Astrocyte of the hippocampus (primary cell): ENCODE data around the gene SMPD2.

ENCODE experiments used
- DNase-seq: peaks from one replicate; pipeline ENCODE4 v3.0.0; 2011; ENCODE audit warnings: low read depth, low spot score

SMPD2 gene

DNA sequence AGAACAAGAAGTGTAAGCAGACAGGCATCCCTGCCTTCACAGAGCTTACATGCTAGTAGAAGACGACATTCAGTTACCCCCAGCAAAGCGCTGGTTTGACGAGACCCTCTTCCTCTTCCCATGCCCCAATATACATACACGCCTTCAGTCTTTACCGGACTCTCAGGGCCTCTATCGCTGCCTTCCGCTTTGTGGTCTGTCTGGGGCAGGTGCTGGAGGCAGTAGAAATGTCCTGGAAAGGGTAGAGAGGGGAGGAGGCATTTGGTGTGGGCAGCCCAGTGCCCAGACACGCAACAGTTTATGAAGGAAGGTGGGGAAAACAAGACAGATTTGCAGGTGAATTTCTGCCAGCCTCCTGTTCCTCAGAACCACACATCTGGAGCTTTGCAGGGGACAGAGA, 6.0 kb downstream of the SMPD2 start:
- DNase-seq = no peak

DNA sequence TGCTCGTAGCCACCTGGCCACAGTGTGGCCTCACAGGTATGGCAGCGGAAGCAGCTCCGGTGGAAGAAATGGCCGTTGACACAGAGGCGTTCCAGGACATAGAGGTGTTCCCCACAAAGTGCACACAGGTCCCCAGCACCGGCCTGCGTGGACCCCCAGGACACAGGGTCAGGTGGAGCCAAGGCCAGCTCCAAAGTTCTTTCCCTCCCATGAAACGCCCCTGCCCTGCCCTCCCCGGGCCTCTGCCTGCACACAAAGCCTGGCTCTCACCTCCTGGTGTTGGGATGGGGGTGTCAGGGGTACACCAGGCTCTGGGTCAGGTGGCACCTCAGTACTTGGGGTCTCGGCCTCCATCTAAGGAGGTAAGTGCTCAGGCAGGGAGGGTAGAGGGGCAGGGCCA, 6.6 kb downstream of the SMPD2 start:
- no peak for DNase-seq

DNA sequence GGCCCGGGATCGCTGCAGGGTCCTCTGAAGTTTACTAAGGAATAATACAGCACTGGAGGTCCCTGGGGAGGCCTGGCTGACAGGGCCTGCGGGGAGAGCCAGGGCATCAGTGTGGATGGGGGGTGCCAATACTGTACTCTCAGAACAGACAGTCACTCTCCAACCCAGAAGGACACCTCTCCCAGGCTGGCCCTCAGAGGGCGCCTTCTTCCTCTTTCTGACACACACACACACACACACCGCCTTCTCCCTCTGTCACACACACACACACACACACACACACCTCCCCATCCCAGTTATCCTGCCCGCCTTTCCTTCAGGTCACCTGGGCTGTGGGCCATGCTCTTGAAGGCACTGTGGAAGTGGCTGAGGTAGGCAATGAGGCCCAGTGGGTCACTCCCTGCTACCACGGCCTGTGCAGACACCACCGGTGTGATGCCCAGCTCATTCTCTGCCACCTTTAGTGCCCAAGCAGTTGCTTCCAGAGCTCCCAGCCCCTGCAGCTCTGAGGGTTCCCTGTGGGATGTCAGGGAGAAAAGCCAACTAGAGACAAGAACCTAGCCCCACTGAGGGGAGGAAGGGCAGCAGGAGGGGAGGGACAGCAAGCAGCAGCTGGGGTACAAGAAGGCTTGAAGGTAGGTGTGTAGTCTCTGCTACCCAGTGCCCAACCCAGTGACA, 7.5 kb downstream of the SMPD2 start:
- DNase-seq = no peak

DNA sequence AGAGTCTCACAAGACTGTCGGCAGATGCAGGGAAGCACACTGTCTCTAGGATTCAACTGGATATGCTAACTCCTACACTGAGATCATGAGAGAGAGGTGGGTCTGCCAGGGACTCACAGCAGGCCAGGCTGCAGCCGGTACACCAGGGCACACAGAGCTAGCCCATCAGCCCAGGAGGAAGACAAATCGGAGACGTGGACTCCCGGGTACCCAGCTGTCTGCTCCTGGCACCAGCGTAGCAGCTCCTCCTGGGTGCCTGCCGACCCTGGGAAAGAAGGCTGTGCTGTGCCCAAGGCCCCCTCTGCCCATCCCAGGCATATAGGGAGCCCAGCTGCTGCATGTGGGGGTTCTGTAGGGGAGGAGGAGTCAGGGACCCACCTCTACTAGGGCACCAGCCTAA, 8.1 kb downstream of the SMPD2 start:
- DNase-seq = no peak

DNA sequence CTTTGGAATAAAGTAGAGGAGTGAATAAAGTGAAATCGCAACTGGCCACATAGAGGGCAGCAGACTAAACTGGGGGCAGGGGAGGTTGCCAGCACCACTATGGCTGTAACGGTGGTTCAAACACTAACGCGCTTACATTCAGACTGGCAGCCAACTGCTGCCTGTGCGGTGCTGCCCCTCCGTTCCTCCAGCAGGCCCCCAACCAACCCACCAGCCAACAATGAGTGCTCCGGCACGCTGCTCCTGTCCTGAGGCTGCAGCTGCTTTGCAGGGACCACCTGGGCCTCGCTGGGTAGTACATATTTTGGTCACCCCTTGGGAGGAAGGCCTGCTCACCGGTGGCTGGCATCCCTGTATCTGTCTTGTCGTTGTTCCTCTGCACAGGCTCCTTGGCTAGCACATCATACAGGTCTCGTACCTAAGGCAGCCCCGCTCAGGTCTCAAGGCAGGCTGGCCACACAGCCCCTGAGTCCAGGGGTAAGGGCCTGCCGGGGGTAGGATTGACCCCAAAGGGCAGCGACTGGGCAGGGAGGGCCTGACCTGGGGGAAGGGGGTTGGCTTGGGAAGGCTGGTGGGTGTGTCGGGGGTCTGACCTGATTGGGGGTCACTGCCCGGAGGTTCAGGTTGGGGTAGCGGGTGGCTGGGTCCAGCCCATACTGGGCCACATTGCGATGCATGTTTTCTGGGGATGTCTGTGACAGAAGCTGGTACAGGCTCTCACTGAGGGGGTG, 8.7 kb downstream of the SMPD2 start:
- DNase-seq = no peak

DNA sequence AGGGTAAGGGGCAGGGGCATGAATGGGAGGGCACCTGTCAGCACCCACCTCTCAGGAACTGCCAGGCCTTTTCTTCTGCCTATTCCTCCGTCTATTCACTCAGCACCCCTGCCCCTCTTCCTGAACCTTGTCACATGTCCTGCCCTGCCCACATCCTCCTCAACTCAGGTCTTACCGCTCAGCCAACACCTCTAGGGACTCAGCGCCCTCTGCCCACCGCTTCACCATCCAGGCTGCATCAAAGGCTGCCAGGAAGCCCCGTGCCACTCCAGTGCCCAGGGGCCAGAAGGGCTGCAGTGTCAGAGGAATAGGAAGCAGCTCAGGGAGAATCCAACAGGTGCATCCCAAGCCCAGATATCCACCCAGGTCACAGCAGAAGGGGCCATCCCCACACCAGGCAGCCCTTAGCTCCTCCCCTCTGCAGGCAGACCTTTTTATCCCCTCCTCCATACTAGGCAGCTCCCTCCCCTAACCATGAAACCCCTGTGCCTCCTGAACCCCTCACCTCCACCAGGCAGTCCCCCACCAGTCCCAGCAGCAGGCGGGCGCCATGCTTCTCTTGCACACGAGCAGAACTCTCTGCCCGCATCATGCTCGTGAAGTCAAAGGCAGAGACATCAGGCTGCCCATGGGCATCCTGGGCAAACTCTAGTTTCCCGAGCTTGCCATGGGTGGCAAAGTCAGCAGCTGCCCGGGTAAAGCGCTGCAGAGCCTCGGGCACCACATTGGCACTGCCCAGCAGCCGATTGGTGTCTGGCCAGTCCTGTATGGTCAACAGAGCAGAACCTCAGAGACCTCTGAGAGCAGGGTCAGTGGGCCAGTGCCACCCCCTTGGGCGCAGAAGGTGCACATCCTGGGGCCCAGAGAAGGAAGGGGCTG, 9.5 kb downstream of the SMPD2 start:
- DNase-seq = no peak

DNA sequence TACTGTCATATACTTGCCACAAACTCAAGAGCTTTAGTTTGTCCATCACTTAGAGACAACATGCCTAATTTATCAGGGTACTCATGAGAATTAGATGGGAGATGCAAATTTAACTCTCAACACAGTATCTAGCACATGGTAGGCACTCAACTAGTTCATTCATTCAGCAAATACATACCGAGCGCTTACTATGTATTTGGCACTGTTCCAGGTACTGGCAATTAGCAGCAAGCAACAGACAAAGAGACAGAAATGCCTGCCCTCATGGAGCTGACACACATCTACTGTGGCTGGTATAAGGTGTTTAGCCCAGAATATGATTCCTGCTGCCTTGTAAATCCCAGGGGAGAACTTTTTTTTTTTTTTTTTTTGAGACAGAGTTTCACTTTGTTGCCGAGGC, 10.3 kb downstream of the SMPD2 start:
- no peak for DNase-seq

DNA sequence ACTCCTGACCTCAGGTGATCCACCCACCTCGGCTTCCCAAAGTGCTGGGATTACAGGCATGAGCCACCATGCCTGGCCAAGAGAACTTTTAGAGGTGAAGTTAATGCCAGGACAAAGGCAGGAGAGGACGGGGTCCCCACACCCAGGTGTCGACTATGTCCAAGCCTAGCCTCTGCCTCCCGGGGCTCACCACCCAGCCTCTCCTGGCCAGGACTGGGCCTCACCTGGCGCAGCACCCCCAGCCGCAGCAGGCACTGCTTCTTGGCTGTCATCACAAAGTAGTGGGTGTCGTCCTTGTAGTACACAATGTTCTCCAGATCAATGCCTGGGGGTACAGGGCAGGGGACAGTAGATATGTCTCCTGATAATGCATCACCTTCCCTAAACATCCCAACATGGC, 10.9 kb downstream of the SMPD2 start:
- no peak for DNase-seq

DNA sequence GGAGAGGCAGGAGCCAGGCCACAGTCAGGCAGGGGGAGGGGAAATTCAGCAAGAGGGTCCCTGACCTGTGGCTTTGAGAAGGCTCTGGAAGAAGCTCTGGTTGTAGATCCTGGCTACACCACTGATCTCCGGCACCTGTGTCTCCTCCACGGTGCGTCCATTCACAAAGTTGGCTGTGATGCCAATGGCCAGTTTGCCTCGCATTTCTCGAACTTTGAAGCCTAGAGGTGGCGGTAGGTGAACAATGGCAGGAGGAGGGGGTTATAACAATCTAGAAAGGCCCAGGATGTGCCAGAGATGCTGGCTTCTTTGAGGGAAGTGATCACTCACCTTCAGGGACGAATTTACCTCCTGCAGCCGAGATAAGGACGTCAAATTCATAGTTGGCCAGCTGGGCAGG, 11.7 kb downstream of the SMPD2 start:
- no peak for DNase-seq

DNA sequence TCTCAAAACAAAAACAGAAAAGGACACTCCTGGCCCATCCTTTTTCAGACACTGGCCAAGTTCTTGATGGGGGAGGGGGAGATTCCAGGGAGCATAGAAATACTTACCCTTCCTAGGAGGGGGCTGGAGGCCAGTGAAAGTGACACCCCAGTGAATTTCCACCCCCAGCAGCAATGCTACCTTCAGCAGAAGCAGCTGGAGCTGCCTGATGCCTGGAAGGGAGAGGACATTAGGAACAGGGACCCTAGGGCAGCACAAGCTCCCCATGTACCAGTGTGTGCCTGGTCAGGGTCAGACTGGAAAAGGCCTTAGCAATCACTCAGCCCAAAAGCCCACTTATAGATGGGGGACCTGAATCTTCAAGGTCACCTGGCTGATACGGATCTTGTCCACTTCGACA, 12.6 kb downstream of the SMPD2 start:
- no peak for DNase-seq

DNA sequence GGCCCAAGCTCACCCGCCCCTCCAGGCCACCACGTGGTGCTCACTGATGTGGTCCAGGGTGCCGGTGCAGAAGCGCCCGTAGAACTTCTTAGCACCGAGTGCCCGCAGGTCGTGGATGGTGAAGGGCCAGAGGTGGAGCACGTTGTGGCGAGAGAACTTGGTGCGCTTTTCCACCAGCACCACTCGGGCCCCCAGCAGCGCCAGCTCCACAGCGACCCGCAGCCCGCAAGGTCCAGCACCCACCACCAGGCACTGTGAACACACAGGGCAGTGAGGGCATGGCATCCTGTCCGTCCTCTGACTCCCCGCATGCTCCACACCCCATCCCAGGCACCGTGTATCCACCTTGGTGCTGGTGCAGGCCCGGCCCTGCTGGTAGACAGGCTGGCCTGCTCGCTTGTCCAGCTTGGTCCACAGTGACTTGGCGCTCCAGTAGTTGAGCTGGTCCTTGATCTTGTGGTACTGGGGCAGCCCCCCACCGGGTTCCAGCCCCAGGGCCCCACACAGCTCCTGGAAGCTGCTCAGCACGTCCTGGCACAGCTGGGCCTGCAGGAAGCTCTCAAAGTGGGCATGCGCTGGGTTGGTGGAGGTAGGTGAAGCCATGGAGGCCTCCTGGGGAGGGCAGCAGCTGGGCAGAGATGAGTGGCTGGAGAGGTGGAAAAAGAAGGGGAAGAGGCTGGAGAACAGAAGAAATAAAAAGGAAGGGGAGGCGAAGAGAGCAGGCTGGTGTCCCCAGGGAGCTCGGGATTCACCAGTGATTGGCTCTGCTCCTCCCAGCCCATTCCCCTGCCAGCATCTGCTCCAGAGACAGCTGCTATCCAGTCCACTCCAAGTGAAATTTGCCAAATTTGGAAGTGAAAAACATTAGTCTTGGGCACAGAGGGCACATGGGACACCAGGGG, 13.3 kb downstream of the SMPD2 start:
- no peak for DNase-seq

DNA sequence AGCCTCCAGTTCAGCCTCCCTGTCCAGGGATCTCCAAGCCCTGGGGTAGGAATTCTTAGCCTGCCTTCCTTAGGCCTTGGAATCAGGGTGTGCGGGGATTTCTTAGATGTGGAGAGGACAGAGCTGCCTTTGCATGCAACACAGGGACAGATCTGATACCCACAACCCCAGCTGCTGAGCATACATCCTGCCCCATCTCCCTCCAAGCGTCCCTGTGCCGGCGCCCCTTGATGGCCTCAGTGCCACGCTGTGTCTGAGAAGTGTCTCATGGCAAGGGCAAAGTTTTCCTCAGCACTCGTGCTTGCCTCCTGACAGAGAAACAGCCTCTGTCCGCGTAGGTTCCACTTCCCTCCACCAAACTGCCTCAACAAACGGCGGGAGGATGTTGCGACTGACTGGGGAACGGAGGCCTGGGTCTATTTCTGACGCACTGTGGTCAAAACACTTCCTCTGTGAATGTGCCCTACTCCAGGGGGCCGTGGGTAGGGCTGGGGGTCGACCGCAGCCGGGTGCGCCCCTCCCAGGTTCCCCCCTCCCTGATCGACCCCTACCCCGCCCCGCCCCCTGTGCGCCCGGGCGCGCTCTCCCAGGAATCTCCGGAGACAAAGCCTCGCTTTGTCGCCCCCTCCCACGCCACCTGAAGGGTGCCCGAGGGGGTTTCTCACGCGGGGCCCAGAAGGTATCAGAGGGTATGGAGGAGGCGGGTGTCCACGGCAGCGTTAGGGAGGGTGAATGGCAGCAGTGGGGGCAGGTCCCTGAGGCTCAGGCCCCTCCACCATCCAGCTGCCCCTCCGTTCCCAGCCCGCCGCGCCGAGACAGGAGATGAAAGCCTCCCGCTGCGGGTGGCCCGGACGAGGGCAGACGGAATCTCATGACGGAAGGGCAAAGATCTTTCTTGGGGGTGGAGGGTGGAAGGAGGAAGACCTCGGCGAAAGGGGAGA, 14.2 kb downstream of the SMPD2 start:
- DNase-seq = peak; percentile 49

DNA sequence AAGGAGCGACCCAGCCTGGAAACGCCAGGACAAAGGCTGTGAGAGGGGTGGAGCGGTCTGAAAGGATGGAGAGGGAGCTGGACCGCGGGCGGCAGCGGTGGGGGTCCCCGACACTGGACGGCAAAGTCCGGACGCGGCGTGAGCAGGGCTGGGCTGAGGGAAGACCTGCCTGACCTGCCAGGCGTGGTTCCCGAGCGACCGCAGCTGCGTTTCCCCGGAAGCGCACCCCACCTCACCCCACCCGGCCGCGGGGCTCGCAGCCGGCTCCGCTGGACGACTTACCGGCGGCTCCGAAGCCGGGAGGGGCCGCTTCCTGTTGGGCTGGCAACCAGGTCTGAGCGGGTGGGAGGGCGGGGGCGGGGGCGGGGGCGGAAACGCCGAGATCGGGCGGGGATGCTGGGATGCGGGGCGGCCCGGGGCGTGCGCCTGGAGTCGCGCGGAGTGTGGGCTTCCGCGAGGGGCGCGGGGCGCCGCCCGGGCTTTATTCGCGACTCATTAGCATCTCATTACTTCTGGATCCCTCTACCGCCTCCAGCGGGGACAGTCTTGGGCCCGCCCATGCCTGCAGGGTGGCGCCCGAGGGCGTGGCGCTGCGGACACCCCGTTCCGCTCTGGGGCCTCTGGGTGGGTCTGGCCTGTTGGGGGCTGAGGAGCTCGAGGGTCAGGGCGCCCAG, 15.1 kb downstream of the SMPD2 start, which contains the start of gene MICAL1:
TSS of gene MICAL1 (minus strand) at position 336 of the 674 bp plus-strand sequence. CDS start 1,576 bp downstream, outside the sequence.
- DNase-seq = peak; percentile 81

DNA sequence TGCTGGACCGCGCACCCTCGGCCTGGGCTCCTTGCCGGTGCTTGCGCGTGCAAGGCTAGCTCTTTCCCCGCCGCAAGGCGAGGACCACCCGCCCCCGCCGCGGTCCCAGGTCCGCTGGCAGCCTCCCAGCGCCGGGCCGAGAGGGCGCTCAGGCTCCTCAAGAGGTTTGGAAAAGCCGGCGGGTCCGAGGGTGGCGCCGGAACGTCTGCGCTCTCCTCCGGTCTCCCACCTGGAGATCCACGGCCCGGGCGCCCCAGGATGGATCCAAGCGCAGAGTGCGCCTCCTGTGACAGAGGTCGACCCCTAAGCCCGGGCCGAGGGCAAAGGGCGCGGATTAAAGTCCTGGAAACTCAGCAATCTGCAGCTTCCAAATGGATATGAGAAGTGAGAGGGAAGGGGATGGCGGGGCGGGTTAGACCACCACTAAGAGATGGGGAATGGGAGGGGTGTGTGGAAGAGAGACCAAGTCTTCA, 15.6 kb downstream of the SMPD2 start:
- DNase-seq = no peak

DNA sequence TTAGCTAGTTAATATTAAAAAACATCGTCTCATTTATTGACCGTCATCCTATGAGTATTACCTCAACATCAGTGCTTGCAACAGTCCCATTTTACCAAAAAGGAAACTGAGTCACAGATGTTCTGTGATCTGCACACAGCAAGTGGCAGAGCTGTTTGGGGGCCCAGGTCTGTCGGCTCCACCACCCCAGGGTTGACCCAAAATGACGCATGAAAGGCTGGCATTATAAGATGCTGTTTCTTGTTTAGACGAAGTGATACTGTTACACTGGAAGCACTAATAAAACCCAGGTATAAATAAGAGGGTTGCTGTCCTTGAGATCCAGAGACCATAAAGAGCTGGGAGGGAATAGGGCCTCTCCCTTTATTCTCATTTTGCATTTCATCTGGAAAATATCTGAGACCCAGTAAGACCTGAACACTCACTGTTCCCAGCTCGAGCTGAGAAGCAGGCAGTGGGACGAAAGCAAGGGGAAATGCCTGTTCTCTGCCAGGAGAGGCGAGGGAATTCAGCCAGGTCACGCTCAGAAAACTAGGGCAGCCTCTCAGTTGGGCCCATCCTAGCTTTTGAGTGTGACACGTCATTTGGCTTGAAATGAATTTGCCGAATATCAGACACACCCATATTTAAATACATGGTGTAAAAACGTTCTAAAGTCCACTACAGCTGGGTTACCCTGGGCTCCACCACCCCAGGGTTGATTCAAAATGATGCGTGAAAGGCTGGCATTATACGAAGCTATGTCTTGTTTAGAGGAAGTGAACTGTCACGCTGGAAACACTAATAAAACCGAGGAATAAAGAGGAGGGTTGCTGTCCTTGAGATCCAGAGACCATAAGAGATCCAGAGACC, 16.4 kb downstream of the SMPD2 start:
- peak; percentile 19 for DNase-seq

DNA sequence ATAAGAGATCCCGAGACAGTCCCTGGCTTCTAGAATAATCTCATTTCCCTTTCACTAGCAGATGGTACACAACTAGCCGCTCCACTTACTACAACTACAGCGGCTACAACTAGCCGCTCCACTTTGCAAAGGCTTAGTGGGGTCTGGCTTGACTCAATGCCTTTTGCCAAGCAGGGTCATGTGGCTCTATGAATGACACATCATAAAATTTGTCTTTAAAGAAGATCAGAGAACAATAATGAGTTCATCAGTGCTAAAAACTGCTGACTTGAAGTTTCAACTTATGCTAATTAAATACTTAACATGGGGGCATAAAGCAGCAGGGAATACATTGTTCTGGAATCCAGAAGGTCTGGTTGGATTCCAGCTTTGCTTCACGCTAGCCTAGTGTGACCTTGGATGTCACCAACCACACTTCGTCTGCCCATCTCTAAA, 17.1 kb downstream of the SMPD2 start:
- DNase-seq = no peak

DNA sequence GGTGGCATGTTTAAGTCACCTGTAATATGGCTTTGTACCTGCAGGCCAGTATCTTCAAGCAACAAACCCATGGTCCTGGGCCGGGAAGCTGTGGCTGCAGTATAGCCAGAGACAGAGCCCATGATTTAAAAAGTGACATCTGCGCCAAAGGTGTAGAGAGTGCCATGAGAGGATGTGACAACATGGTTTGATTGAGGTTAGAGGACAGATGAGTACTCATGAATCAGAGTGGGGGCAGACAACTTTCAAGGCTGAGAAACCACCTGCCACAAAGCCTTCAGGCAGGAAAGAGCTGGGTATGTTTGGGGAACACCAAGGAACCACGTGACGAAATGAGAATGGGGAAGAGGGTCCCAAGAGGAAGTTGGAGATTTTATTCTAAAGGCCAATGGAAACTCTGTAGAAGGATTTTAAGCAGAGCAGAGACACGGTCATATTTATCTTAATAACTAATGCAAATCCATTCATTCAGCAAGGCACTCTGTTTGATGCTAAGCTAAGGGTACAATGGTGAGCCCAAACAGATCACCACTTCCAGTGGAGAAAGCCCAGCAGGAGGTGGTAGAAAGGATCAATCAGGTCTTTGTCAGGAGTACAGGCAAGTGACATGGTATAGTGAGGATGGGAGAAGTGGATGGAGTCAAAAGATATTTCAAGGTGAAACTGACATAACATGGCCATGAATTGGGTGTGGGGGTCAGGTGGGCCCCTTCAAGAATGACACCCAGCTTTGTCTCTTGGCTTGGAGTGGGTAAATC, 18.4 kb downstream of the SMPD2 start:
- DNase-seq = no peak
